ENCODE measurements around the gene CATSPERD.

DNA sequence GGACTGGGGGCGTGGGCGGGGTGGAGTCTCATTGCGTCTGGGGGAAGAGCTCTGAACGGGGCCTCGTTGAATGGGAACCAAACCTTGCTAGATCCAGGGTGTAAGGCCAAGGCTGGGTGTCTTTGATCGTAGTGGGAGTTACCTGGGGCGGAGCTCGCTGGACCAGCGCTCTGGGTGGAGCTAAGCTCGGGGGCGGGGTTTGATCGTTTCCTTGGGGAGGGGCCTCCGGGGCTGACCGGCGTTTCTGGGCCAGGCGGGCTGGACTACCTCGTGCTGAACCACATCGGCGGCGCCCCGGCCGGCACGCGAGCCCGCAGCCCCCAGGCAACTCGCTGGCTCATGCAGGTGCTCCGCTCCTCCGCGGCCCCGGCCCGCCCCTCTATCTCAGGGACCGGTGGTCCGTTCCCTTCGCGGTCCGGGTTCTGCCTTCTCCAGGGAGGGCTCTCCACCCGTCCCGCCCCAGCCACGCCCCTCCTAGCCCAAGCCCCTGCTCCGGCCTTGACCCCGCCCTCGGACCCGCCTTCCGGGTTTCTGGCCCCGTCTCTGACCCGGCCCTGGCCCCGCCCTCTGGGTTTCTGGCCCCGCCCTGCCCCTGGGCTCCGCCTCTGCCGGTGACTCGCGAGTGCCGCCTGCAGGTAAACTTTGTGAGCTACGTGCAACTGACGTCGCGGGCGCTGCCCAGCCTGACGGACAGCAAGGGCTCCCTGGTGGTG, 33.6 kb upstream of the CATSPERD start:
- TF ChIP-seq, protein P1, sequence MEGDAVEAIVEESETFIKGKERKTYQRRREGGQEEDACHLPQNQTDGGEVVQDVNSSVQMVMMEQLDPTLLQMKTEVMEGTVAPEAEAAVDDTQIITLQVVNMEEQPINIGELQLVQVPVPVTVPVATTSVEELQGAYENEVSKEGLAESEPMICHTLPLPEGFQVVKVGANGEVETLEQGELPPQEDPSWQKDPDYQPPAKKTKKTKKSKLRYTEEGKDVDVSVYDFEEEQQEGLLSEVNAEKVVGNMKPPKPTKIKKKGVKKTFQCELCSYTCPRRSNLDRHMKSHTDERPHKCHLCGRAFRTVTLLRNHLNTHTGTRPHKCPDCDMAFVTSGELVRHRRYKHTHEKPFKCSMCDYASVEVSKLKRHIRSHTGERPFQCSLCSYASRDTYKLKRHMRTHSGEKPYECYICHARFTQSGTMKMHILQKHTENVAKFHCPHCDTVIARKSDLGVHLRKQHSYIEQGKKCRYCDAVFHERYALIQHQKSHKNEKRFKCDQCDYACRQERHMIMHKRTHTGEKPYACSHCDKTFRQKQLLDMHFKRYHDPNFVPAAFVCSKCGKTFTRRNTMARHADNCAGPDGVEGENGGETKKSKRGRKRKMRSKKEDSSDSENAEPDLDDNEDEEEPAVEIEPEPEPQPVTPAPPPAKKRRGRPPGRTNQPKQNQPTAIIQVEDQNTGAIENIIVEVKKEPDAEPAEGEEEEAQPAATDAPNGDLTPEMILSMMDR (IDR thresholded peaks at IDR 0.05; ENCODE audit: insufficient read depth, low read depth, low read length), result peak; percentile 41
- no peak for TF ChIP-seq EZH2 (IDR thresholded peaks at IDR 0.05; ENCODE audit: insufficient read depth, low read length)
